Karpas-422 (cell line): ENCODE results near the gene ANGEL1. TPM values are rescaled to one million over a fixed set of nuclear protein-coding genes. Genes with fewer than 3 reads are reported as not detected.
A peak's percentile ranks its signal among the peaks of the same experiment; 100 is the strongest.

ENCODE experiments used
- DNase-seq: peaks from one replicate; pipeline ENCODE4 v3.0.0-alpha.2; 2015
- H2AFZ ChIP-seq: fragments of 200-600 bp; sonication (generic); 2 replicates; pipeline ENCODE4 v1.6.1; 2014; ENCODE audit warnings: antibody characterized with exemption, low read length, mixed read lengths
- H3K27ac ChIP-seq: fragments of 200-600 bp; sonication (generic); 2 replicates; pipeline ENCODE4 v1.5.1; 2014; ENCODE audit warnings: mild to moderate bottlenecking, low read length, moderate library complexity
- H3K27me3 ChIP-seq: fragments of 200-600 bp; sonication (generic); 2 replicates; pipeline ENCODE4 v1.6.1; 2014; ENCODE audit warnings: low read length, mixed read lengths
- H3K36me3 ChIP-seq: fragments of 200-600 bp; sonication (generic); 2 replicates; pipeline ENCODE4 v1.6.1; 2014; ENCODE audit warnings: low read length, mixed read lengths; ENCODE audit not compliant: insufficient read depth
- H3K4me1 ChIP-seq: fragments of 200-600 bp; sonication (generic); 2 replicates; pipeline ENCODE4 v1.6.1; 2014; ENCODE audit warnings: mild to moderate bottlenecking, low read length, mixed read lengths
- H3K4me2 ChIP-seq: fragments of 200-600 bp; sonication (generic); 2 replicates; pipeline ENCODE4 v1.6.1; 2014; ENCODE audit warnings: low read length, low read depth, mild to moderate bottlenecking; ENCODE audit not compliant: poor library complexity, severe bottlenecking
- H3K4me3 ChIP-seq: fragments of 200-600 bp; sonication (generic); 2 replicates; pipeline ENCODE4 v1.5.1; 2014; ENCODE audit warnings: mild to moderate bottlenecking, antibody characterized with exemption, low read length, mixed read lengths
- H3K79me2 ChIP-seq: fragments of 200-600 bp; sonication (generic); 2 replicates; pipeline ENCODE4 v1.6.1; 2014; ENCODE audit warnings: mild to moderate bottlenecking, low read length, mixed read lengths
- H3K9ac ChIP-seq: fragments of 200-600 bp; sonication (generic); 2 replicates; pipeline ENCODE4 v1.6.0; 2014; ENCODE audit warnings: low read length
- H3K9me2 ChIP-seq: fragments of 200-600 bp; sonication (generic), shearing (Covaris generic); replicated peaks from 2 replicates; pipeline ENCODE4 v1.6.0; 2014; ENCODE audit warnings: mild to moderate bottlenecking, low read length, moderate library complexity; ENCODE audit not compliant: insufficient read depth
- H3K9me3 ChIP-seq: fragments of 300-700, 200-600 bp; sonication (generic); 2 replicates; pipeline ENCODE4 v1.6.1; 2014; ENCODE audit warnings: low read length, mixed read lengths
- H4K20me1 ChIP-seq: fragments of 200-600 bp; sonication (generic); 2 replicates; pipeline ENCODE4 v1.6.1; 2014; ENCODE audit warnings: mild to moderate bottlenecking, antibody characterized with exemption, low read length, low read depth; ENCODE audit not compliant: insufficient read depth
- total RNA-seq: library from RNA; depleted of rRNA; stranded (reverse); fragments of >200 nt; shearing (Covaris generic); gene quantifications from 2 replicates; pipeline ENCODE4 v1.2.3, GENCODE V29; 2014; ENCODE audit warnings: low replicate concordance; rRNA removed

The ANGEL1 gene
- 19.9 and 29.4 TPM in 2 replicates for total RNA-seq

GRCh38 chr14:76812422-76813383 is at the start of gene ANGEL1:
TSS of gene ANGEL1 (minus strand) at chr14:76812882. CDS start at chr14:76812827, 55 bp downstream.
- H3K27ac ChIP-seq, result peak within 1 kb of the TSS; percentile 44
- peak within 1 kb of the TSS; percentile 90 for H2AFZ ChIP-seq
- DNase-seq, result peak; percentile 100
- peak within 1 kb of the TSS; percentile 77 for H3K4me3 ChIP-seq
- H3K79me2 ChIP-seq, result peaks cover 38% of the 10 kb centered on the region
- no peaks in the 10 kb centered on the region for H4K20me1 ChIP-seq
- peak within 1 kb of the TSS; percentile 81 for H3K9ac ChIP-seq
- peaks cover 18% of the 10 kb centered on the region for H3K4me1 ChIP-seq
- peaks cover 17% of the 10 kb centered on the region for H3K36me3 ChIP-seq
- H3K9me3 ChIP-seq, result no peaks in the 10 kb centered on the region
- H3K27me3 ChIP-seq, result no peaks in the 10 kb centered on the region
- no peaks in the 10 kb centered on the region for H3K9me2 ChIP-seq
- H3K4me2 ChIP-seq, result peak within 1 kb of the TSS; percentile 92

DNA sequence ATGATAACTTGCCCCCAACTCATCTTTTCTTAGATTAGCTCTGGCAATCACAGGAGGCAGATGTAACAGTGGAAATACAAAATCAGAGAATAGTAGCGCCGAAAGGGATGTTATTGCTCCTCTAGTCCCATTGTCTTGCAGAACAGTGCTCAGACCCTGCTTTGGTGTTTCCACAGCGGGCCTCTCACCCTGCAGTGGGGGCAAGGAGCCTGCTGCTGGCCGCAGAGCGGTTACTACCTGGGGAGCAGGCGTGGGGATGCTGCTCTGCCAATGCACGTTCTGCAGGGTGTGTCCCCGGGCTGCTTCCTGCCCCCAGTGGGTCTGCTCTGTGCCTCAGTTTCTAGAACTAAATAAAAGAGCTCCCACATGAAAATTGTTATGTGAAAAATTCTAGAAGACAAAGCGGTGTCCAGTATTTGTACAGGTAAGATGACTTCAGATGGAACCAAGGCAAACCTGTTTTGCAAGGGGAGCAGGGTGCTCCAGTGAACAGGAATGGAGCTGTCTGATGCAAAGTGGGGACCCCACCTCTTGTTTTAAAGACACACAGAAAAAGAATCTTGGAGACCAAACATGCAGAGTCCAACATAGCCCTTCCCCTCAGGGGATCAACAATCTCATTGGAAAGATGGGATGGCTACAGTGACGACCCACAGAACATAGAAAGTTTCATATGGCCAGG is 49.0 kb upstream of the ANGEL1 start:
- no peak for DNase-seq
- no peaks in the 10 kb centered on the region for H3K9me2 ChIP-seq
- no peak overlapping the region for H3K4me2 ChIP-seq
- H3K36me3 ChIP-seq, result no peaks in the 10 kb centered on the region
- no peaks in the 10 kb centered on the region for H3K4me1 ChIP-seq
- no peak overlapping the region for H2AFZ ChIP-seq
- no peaks in the 10 kb centered on the region for H3K9me3 ChIP-seq
- H3K9ac ChIP-seq, result no peak overlapping the region
- H4K20me1 ChIP-seq, result no peaks in the 10 kb centered on the region
- no peaks in the 10 kb centered on the region for H3K79me2 ChIP-seq
- H3K27me3 ChIP-seq, result no peaks in the 10 kb centered on the region
- H3K4me3 ChIP-seq, result no peak overlapping the region
- no peak overlapping the region for H3K27ac ChIP-seq

DNA sequence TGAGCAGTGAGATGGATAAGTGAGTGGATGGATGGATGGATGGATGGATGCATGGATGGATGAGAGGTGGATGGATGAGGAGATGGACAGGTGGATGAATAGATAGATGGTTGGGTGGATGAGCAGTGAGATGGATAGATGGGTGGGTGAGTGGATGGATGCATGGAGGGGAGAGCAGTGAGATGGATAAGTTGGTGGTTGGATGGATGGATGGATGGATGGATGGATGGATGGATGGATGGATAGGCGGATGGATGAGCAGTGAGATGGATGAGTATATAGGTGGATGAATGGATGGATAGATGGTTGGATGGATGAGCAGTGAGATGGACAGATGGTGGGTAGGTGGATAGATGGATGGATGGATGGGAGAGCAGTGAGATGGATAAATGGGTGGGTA is 44.1 kb upstream of the ANGEL1 start:
- Histone ChIP-seq H3K9me2 (no peaks in the 10 kb centered on the region), H3K4me3 (no peak overlapping the region), H4K20me1 (no peaks in the 10 kb centered on the region), H3K4me2 (no peak overlapping the region), H2AFZ (no peak overlapping the region), H3K4me1 (no peaks in the 10 kb centered on the region), H3K9me3 (no peaks in the 10 kb centered on the region), H3K9ac (no peak overlapping the region), H3K27ac (no peak overlapping the region), H3K79me2 (no peaks in the 10 kb centered on the region), H3K27me3 (no peaks in the 10 kb centered on the region), H3K36me3 (no peaks in the 10 kb centered on the region)
- no peak for DNase-seq

GRCh38 chr14:76855066-76855465 is 42.4 kb upstream of the ANGEL1 start:
- Histone ChIP-seq H3K9ac (no peak overlapping the region), H4K20me1 (no peaks in the 10 kb centered on the region), H3K4me1 (no peaks in the 10 kb centered on the region), H3K4me2 (no peak overlapping the region), H3K36me3 (no peaks in the 10 kb centered on the region), H3K4me3 (no peak overlapping the region), H3K27ac (no peak overlapping the region), H3K9me2 (no peaks in the 10 kb centered on the region), H3K79me2 (no peaks in the 10 kb centered on the region), H2AFZ (no peak overlapping the region), H3K9me3 (no peaks in the 10 kb centered on the region), H3K27me3 (no peaks in the 10 kb centered on the region)
- DNase-seq, result no peak

DNA sequence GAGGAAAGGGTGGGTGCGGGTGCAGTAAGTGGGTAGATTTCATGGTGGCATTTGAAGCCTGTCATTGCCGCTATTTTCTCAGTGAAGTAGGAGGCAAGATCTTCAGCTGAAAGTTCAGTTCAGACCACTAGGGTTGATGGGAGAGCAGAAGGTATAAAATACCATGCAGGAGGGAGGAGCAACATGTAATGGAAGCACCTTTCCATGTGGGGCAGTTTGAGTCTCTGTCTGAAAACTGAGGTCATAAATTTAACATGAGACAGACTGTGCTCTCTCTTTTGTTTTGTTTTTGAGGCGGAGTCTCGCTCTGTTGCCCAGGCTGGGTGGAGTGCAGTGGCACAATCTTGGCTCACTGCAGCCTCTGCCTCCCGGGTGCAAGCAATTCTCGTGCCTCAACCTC is 36.2 kb upstream of the ANGEL1 start:
- no peaks in the 10 kb centered on the region for H3K9me2 ChIP-seq
- no peak overlapping the region for H3K4me3 ChIP-seq
- H3K9me3 ChIP-seq, result no peaks in the 10 kb centered on the region
- no peaks in the 10 kb centered on the region for H3K36me3 ChIP-seq
- no peak overlapping the region for H2AFZ ChIP-seq
- H4K20me1 ChIP-seq, result no peaks in the 10 kb centered on the region
- no peaks in the 10 kb centered on the region for H3K27me3 ChIP-seq
- no peak overlapping the region for H3K27ac ChIP-seq
- H3K9ac ChIP-seq, result no peak overlapping the region
- no peaks in the 10 kb centered on the region for H3K79me2 ChIP-seq
- no peak overlapping the region for H3K4me2 ChIP-seq
- peaks cover 12% of the 10 kb centered on the region for H3K4me1 ChIP-seq
- DNase-seq, result peak; percentile 51

DNA sequence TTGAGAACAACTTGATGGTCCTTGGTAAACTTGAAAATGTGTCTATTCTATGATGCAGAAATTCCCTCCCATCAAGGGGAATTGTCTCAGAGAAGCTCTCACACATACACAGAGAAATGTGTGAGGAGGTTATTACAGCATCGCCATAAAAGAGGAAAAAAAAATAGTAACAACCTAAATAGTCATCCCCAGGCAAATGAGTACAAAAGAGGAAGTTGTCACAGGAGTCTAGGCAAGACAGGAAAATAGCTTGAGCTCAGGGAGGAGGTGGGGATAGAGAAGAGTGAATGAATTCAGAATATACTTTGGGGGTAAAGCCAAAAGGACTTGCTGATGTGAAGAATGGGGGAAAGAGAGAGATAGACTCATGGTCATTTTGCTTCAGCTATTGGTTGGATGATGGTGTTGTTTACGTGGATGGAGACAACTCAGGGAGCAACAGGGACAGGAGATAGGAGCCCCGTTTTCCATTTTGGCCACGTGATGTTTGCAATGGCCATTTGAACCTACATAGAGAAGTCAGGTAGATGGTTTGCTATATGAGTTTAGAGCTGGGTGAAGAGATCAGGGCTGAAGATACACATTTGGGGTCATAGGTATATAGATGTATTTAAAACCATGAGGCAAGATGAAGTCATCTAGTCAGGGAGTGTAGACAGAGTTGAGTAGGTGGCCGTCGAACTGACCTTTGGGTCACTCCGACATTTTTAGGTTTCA is 33.8 kb upstream of the ANGEL1 start:
- Histone ChIP-seq H3K4me2 (peak overlapping the region; percentile 44), H3K9ac (no peak overlapping the region), H2AFZ (no peak overlapping the region), H3K27me3 (no peaks in the 10 kb centered on the region), H4K20me1 (no peaks in the 10 kb centered on the region), H3K79me2 (no peaks in the 10 kb centered on the region), H3K9me3 (no peaks in the 10 kb centered on the region), H3K4me3 (peak overlapping the region; percentile 2; the same call in 1 of the 2 replicates), H3K27ac (no peak overlapping the region), H3K4me1 (peaks cover 12% of the 10 kb centered on the region), H3K9me2 (no peaks in the 10 kb centered on the region), H3K36me3 (no peaks in the 10 kb centered on the region)
- DNase-seq, result peak; percentile 70

GRCh38 chr14:76844223-76844622 is 31.5 kb upstream of the ANGEL1 start:
- H3K9ac ChIP-seq, result no peak overlapping the region
- H3K36me3 ChIP-seq, result no peaks in the 10 kb centered on the region
- no peak overlapping the region for H3K4me2 ChIP-seq
- peaks cover 12% of the 10 kb centered on the region for H3K4me1 ChIP-seq
- H3K27me3 ChIP-seq, result no peaks in the 10 kb centered on the region
- peak; percentile 67 for DNase-seq
- no peaks in the 10 kb centered on the region for H3K9me3 ChIP-seq
- no peak overlapping the region for H3K4me3 ChIP-seq
- H3K79me2 ChIP-seq, result no peaks in the 10 kb centered on the region
- H4K20me1 ChIP-seq, result no peaks in the 10 kb centered on the region
- H2AFZ ChIP-seq, result no peak overlapping the region
- no peak overlapping the region for H3K27ac ChIP-seq
- no peaks in the 10 kb centered on the region for H3K9me2 ChIP-seq

DNA sequence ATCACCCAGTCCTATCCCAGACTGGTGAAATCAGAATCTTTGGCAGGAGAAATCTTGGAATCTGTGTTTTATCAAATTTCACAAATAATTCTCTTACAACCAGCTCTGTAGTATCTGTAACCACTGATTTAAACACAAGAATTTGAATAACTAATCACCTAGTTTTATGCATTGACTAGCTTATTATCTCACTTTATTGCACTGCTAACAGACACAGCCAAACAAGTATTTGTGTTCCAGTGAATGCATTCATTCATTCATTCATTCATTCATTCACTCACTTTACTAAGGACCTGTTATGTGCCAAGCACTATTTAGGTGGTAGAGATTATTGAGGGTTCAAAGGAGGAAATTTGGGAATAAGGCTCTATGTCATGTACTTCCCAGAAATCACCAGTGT is 29.7 kb upstream of the ANGEL1 start:
- no peaks in the 10 kb centered on the region for H3K36me3 ChIP-seq
- H3K4me2 ChIP-seq, result no peak overlapping the region
- H3K79me2 ChIP-seq, result no peaks in the 10 kb centered on the region
- H4K20me1 ChIP-seq, result no peaks in the 10 kb centered on the region
- H3K4me1 ChIP-seq, result peaks cover 12% of the 10 kb centered on the region
- no peak overlapping the region for H2AFZ ChIP-seq
- H3K27me3 ChIP-seq, result no peaks in the 10 kb centered on the region
- H3K9me2 ChIP-seq, result no peaks in the 10 kb centered on the region
- no peak for DNase-seq
- H3K9ac ChIP-seq, result no peak overlapping the region
- H3K4me3 ChIP-seq, result no peak overlapping the region
- no peaks in the 10 kb centered on the region for H3K9me3 ChIP-seq
- H3K27ac ChIP-seq, result no peak overlapping the region
